ENCODE measurements around the gene ZNF580. TPM values are rescaled to one million over a fixed set of nuclear protein-coding genes. Genes with fewer than 3 reads are reported as not detected.

ZNF580 gene
- total and polyA plus RNA-seq, 9 of the 15 experiments (the other 6 are each of a cell fraction or from before 2014, with no cell fraction given) = 2.3 to 47.4 (median 6.0) TPM

- peak; percentile 86 for FAIRE-seq
- Histone ChIP-seq H3K4me3 (peak overlapping the region; percentile 84), H3K9ac (ENCODE audit: insufficient read depth in 1 of 2, low read depth in 2 of 2, low read length in 2 of 2) (peak overlapping the region; percentile 80 to 93; a peak in 3 of 4 replicates), H3K27me3 (ENCODE audit: control insufficient read depth in 2 of 2, insufficient read depth in 2 of 2, low read length in 2 of 2) (no peaks in the 10 kb centered on the region), H3K79me2 (ENCODE audit: control insufficient read depth, insufficient read depth, low read length) (peaks cover 31% of the 10 kb centered on the region), H3K36me3 (ENCODE audit: control insufficient read depth, insufficient read depth, low read length) (peaks cover 16% of the 10 kb centered on the region; the same call in 2 of the 3 replicates), H3K9me3 (replicated peaks; ENCODE audit: control insufficient read depth, insufficient read depth, low read depth, low read length) (0 out of 2 replicates have a peak, but pooled peaks cover 2% of the 10 kb centered on the region), H2AFZ (ENCODE audit: low read depth, low read length) (peak overlapping the region; percentile 82), H3K9me1 (ENCODE audit: control insufficient read depth, insufficient read depth, low read length) (no peaks in the 10 kb centered on the region), H3K4me2 (ENCODE audit: insufficient read depth, low read length) (peak overlapping the region; percentile 97), H4K20me1 (replicated peaks; ENCODE audit: control insufficient read depth, insufficient read depth, low read length) (no peaks in the 10 kb centered on the region), H3K4me1 (replicated peaks in 1 of 2; ENCODE audit: control insufficient read depth in 2 of 2, insufficient read depth in 2 of 2, low read length in 2 of 2) (peaks cover 27 to 44% of the 10 kb centered on the region in 2 experiments), H3K27ac (ENCODE audit: extremely low read depth, low read depth, low read length) (peak overlapping the region; percentile 87)
- ATAC-seq = peak; percentile 89
- in situ Hi-C loops (cut with MboI) (no loop called here), intact Hi-C loops (cut with micrococcal nuclease) (no loop called here)
- peak; percentile 88 to 98 (median 92) for DNase-seq (ENCODE audit: extremely low read depth in 1 of 4, low spot score in 3 of 4)
- no TSS peak for BruUV-seq (replicated peaks)
- CTCF ChIA-PET (ENCODE audit: low intra/inter-chr PET ratio) = interaction anchor here (1.7 to 2.5 kb wide), 2 partner anchors 26 to 88 kb away, joined by 4 to 23 read pairs; no protein-coding TSS in a partner anchor
- WGBS (ENCODE audit: insufficient coverage, low coverage, missing lambda C conversion rate) = 0% methylated on average over 33 of the region's 43 CpGs
- POLR2A ChIA-PET = interaction anchor here (0.7 to 2.2 kb wide), 10 partner anchors 10 to 121 kb away, joined by 3 to 18 read pairs (median 5); partner anchors contain the start of gene ZNF784
- TF ChIP-seq ID3 (CRISPR knock-in tag; IDR thresholded peaks at IDR 0.05) = no peak
- TF ChIP-seq ID3 (tag; IDR thresholded peaks at IDR 0.05) = no peak
- TF ChIP-seq EGR1 (conservative IDR thresholded peaks at IDR 0.05) = peak; percentile 68
- TF ChIP-seq CCNT2 (IDR thresholded peaks at IDR 0.05; ENCODE audit: borderline replicate concordance, extremely low read depth, insufficient read length, low read depth, low read length) = no peak
- peak; percentile 72 for TF ChIP-seq CREM (IDR thresholded peaks at IDR 0.05; ENCODE audit: low read depth)
- no peak for TF ChIP-seq FIP1L1 (IDR thresholded peaks at IDR 0.05; ENCODE audit: low read depth, low read length, poor library complexity, severe bottlenecking)
- peak; percentile 62; the same call in 1 of the 2 replicates for TF ChIP-seq ELF2 (CRISPR knock-in tag; IDR thresholded peaks at IDR 0.05)
- TF ChIP-seq ZNF639 (CRISPR knock-in tag; conservative IDR thresholded peaks at IDR 0.05 in 1 of 2, IDR thresholded peaks at IDR 0.05 in 1 of 2) = peak in 1 of 2 experiments; percentile 96; a peak in 2 of 4 replicates
- TF ChIP-seq NRF1 (conservative IDR thresholded peaks at IDR 0.05 in 1 of 2, IDR thresholded peaks at IDR 0.05 in 1 of 2) = peak; percentile 97
- peak; percentile 89 for TF ChIP-seq ZBTB40 (IDR thresholded peaks at IDR 0.05)
- TF ChIP-seq ZBTB40 (CRISPR knock-in tag; IDR thresholded peaks at IDR 0.05) = no peak
These were observed 35.6 kb upstream of the ZNF580 start for GRCh38 chr19:55605207-55605636.
